Measurements from ENCODE around the gene RDH13.
"Not testable (repeated sequence)": the region's sequence is repeated elsewhere in the genome, so short reads cannot be mapped to it uniquely, and the experiment has no call there.

Gene RDH13

GRCh38 chr19:55075371-55075998 is 12.5 kb upstream of the RDH13 start, which contains the start of gene EPS8L1:
TSS of gene EPS8L1 (plus strand) at chr19:55075869. CDS start at chr19:55076445, 576 bp downstream.
- no peak for DNase-seq

GRCh38 chr19:55071913-55072312 is 9.0 kb upstream of the RDH13 start:
- no peak for DNase-seq

- DNase-seq, result no peak
Observed at GRCh38 chr19:55071129-55071502, 8.2 kb upstream of the RDH13 start.

- no peak for DNase-seq
Observed at GRCh38 chr19:55070466-55071128, 7.6 kb upstream of the RDH13 start.

- DNase-seq, result no peak
Observed at GRCh38 chr19:55069865-55070197, 6.9 kb upstream of the RDH13 start.

- DNase-seq, result no peak
Observed at GRCh38 chr19:55068950-55069864, 6.3 kb upstream of the RDH13 start.

GRCh38 chr19:55067869-55068268 is 4.9 kb upstream of the RDH13 start:
- no peak for DNase-seq

- DNase-seq, result no peak
Observed at GRCh38 chr19:55066107-55066709, 3.3 kb upstream of the RDH13 start.

- DNase-seq, result not testable (repeated sequence)
Observed at GRCh38 chr19:55065516-55065915, 2.6 kb upstream of the RDH13 start.

GRCh38 chr19:55063492-55063843 is 520 bp upstream of the RDH13 start:
- DNase-seq, result no peak

GRCh38 chr19:55060287-55060686 is 2.7 kb downstream of the RDH13 start:
- DNase-seq, result not testable (repeated sequence)

GRCh38 chr19:55058781-55059610 is 4.0 kb downstream of the RDH13 start:
- no peak for DNase-seq

GRCh38 chr19:55056827-55057226 is 6.1 kb downstream of the RDH13 start:
- no peak for DNase-seq

GRCh38 chr19:55053735-55054134 is 9.2 kb downstream of the RDH13 start:
- DNase-seq, result no peak

GRCh38 chr19:55050749-55051532 is 12.0 kb downstream of the RDH13 start:
- DNase-seq, result no peak

- DNase-seq, result no peak
Observed at GRCh38 chr19:55048446-55048845, 14.5 kb downstream of the RDH13 start.

GRCh38 chr19:55047951-55048350 is 15.0 kb downstream of the RDH13 start:
- no peak for DNase-seq

GRCh38 chr19:55046975-55047622 is 15.8 kb downstream of the RDH13 start:
- DNase-seq, result no peak

- no peak for DNase-seq
Observed at GRCh38 chr19:55044771-55045716, 17.9 kb downstream of the RDH13 start.

GRCh38 chr19:55044286-55044685 is 18.7 kb downstream of the RDH13 start:
- no peak for DNase-seq

Measured in right forelimb (tissue), 1 donor.